Fibroblast of peridontal ligament (primary cell): ENCODE data around the gene RBMS2.

Experiments
- DNase-seq: peaks from one replicate; pipeline ENCODE4 v3.0.0-alpha.2; 2010; ENCODE audit errors: extremely low read depth

RBMS2 gene

GRCh38 chr12:56581418-56582145 is 60.0 kb downstream of the RBMS2 start:
- DNase-seq, result no peak

- DNase-seq, result no peak
Measured at GRCh38 chr12:56585098-56585497, 63.5 kb downstream of the RBMS2 start.

- DNase-seq, result no peak
Measured at GRCh38 chr12:56589783-56590182, 68.2 kb downstream of the RBMS2 start.

GRCh38 chr12:56590237-56590830 is 68.7 kb downstream of the RBMS2 start:
- no peak for DNase-seq

- DNase-seq, result no peak
Measured at GRCh38 chr12:56591126-56591525, 69.5 kb downstream of the RBMS2 start.

GRCh38 chr12:56591961-56592360 is 70.3 kb downstream of the RBMS2 start:
- peak; percentile 23 for DNase-seq

GRCh38 chr12:56593909-56594621 is 72.4 kb downstream of the RBMS2 start:
- peak; percentile 82 for DNase-seq

GRCh38 chr12:56596815-56597214 is 75.2 kb downstream of the RBMS2 start:
- no peak for DNase-seq

- DNase-seq, result no peak
Measured at GRCh38 chr12:56599041-56599440, 77.4 kb downstream of the RBMS2 start.

- no peak for DNase-seq
Measured at GRCh38 chr12:56599797-56600196, 78.2 kb downstream of the RBMS2 start.

- DNase-seq, result no peak
Measured at GRCh38 chr12:56600753-56601152, 79.1 kb downstream of the RBMS2 start.

- no peak for DNase-seq
Measured at GRCh38 chr12:56601503-56601902, 79.9 kb downstream of the RBMS2 start.

GRCh38 chr12:56602239-56602638 is 80.6 kb downstream of the RBMS2 start:
- peak; percentile 32 for DNase-seq

- DNase-seq, result no peak
Measured at GRCh38 chr12:56604355-56604754, 82.7 kb downstream of the RBMS2 start.

GRCh38 chr12:56614627-56615026 is 93.0 kb downstream of the RBMS2 start:
- DNase-seq, result no peak

- DNase-seq, result no peak
Measured at GRCh38 chr12:56616244-56616643, 94.6 kb downstream of the RBMS2 start.

GRCh38 chr12:56616925-56617324 is 95.3 kb downstream of the RBMS2 start:
- DNase-seq, result no peak

GRCh38 chr12:56622535-56622934 is 100.9 kb downstream of the RBMS2 start:
- no peak for DNase-seq

- DNase-seq, result no peak
Measured at GRCh38 chr12:56626701-56627100, 105.1 kb downstream of the RBMS2 start.

- peak; percentile 87 for DNase-seq
Measured at GRCh38 chr12:56628671-56629458, 107.2 kb downstream of the RBMS2 start.

- DNase-seq, result no peak
Measured at GRCh38 chr12:56629459-56630179, 108.0 kb downstream of the RBMS2 start.
